Activated CD8-positive, alpha-beta memory T cell treated with anti-CD3 and anti-CD28 coated beads for 48 hours (primary cell): ENCODE results near the gene MCAT.
"Not testable (repeated sequence)": the region's sequence is repeated elsewhere in the genome, so short reads cannot be mapped to it uniquely, and the experiment has no call there.

Source experiments
- DNase-seq, 3 experiments: peaks; one replicate each; pipeline ENCODE4 v3.0.0-alpha.2; 2020; ENCODE audit warnings: low read depth in 2 of 3, low spot score in 2 of 3

Gene MCAT

DNA sequence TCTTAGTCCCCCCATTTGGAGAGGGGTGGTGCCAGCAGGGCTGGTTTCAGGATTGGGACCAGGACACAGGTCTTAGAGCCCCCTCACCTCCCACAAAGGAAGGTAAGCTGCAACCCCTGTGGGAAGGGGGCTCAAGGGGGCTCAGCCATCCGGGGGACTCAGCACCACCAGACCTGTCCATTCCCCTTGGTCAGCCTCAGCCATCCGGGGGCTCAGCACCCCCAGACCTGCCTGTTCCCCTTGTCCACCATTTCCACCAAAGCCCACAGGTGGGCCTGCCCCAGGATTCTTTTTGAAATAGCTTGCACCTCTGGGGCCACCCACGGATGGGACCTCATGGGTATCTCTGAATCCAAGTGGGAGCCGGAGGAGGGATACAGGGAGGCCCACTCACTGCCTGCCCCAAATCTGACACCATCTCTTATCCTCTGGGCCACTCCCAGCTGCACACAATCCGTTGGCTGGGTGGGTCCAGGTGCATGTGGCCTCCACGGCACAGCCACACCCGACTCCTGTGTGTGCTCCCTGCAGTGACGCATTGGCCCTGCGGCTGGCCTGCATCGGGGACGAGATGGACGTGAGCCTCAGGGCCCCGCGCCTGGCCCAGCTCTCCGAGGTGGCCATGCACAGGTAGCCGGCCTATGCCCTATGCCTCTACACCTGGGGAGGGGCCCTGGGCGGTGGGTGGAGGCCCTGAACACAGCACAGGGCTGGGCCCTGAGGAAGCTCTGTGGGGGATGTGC is 15.9 kb downstream of the MCAT start:
- DNase-seq: no peak

DNA sequence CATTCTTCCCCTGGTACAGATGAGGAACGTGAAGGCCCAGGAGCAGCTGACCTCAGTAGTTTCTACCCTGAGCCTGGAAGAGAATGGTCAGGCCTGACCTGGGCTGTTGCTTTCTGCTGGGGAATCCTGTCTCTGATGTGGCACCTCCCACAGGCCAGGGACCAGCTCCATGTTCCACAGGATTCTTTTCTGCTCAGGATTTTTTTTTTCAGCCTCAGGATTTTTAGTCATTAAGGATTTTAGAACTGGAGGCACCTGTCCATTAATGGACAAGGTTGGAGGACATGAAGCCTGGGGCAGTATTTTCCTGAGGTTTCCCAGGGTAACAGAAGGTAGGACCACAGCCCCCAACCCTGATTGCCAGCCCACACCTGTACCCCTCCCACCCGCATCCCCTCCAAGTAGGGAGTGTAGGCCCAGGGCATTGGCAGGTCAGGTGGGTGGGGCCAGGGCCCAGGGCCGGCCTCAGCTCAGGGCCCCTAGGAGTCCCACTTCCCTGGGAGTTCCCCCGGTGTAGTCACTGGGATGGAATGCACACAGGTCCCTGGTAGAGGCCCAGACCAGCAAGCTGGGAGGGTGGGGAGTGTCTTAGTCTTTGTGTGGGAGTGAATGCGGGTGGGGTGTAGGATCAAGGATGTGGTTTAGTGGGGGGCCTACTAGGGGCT is 16.6 kb downstream of the MCAT start:
- DNase-seq: no peak

DNA sequence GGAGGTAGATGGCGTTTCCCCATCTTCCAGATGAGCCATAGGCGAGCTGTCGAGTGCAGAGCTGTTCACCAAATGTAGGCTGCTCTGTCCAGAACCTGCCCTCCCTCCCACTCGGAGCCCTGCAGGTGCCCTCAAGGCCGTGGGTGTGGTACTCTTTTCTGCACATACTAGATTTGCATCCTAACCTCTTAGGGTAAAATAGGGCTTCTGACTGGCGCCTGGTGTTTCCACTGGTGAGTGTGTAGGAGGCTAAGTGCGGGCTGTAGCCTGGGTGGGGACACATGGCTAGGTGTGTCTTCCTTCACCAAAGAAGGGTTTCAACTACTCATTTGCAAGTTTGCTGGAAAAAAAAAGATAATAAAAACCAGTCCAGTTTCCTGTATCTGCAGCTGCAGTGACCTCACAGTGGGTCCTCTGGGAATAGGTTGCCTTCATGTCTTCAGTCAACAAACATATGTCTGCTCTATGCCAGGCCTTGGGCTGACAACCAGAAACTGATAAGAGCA is 24.2 kb downstream of the MCAT start:
- DNase-seq: no peak

DNA sequence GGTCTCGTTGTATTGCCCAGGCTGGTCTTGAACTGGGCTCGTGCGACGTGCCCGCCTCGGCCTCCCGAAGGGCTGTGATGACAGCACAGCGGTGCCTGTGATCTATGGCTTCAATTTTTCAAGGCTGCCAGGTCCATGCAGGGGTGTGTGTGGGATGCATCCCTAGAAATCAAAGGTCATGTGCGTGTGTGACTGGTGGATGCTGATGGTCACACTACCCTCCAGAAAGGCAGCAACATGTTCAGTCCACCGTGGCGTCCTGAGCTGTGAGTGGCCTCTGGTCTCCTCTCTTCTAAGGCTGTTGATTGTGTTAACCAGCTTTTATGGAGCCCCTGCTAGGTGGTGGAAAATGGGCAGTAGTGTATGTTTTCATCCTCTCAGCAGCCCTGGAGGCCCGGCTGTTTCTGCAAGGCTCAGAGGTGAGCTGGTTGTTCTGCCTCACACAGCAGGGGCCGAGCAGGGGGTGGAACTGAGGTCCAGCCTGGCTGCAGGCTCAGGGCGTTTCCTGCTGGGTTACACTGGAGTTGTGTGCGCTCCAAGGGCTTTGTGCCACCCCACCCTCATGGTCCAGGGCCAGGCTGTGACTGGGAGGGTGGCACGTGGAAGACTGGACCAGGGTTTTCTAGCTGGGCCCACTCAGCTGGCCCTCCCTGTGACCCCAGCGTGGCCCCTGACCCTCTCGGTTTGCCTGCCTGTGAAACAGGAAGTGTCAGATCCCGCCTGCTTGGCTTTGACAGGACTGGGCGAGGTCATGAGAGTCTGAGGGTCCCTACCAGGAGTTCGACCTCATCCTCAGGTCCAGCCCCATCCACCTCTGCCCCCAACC is 25.0 kb downstream of the MCAT start:
- no peak for DNase-seq

DNA sequence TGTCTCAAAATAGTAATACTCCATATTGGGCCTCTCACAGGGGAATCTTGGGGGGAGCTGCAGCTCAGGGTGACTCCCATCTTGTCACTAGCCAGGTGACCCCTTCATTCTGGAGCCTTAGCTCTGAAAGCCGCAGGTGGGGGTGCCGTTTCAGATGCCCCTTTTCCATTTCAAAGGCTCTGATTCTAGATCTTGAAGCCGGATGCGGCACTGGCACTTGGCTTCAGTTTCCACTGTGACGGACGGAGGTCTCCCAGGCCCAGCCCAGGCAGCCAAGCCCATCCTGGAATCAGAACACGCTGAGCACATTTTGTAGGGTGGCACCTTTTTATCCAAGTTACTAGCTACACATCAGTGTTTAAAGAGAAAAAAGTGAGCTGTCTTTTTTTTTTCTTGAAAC is 26.3 kb downstream of the MCAT start:
- DNase-seq: no peak

DNA sequence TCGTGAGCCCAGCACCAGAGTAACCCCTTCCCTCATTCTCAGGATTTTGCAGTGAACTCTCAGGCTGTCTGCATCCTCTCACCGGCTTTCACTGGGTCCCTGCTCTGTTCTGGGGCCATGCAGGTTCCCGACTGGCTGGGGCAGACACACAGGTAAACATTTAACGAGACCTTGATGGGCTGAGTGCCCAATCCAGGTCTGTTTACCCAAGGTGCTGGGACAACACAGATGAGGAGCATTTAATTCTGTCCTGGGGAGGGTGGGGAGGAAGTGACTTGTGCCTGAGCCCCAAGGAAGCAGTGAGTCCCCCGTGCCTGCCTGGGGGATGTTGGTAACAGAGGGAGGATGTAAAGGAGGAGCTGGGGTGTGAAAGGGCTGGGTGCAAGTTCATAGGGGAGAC is 28.2 kb downstream of the MCAT start:
- DNase-seq: no peak

DNA sequence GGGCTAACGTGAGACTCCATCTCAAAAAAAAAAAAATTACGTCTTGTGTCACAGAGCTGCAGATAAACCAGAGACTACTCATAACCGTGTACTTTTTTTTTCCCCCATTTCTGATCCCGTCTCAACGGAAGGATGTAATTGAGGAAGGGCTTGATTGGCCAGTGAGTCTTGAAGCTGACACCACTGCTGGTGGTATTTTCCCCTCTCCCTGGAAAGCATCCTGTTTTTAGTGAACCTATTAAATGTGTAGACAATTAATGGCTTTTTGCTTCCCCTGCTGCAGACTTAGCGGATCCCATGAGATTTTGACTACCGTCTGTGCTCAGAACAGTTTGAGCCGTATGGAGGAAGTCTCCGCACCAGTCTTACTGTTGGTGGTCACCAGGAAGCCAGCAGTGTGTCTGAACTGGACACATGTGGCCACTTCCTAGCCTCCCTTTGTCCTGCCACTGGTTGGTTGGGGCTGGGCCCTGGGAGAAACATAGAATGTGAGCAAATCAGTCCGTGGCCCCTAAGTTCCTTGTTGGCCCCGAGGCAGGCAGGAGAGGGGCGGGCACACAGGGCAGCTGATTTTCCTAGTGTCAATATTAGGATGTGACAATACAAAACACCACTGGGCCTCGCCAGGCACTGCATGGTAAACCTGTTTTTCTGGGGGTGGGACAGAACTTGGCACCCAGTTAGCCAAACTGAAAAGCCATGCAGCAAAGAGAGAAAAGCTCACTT is 29.5 kb downstream of the MCAT start:
- DNase-seq: no peak

DNA sequence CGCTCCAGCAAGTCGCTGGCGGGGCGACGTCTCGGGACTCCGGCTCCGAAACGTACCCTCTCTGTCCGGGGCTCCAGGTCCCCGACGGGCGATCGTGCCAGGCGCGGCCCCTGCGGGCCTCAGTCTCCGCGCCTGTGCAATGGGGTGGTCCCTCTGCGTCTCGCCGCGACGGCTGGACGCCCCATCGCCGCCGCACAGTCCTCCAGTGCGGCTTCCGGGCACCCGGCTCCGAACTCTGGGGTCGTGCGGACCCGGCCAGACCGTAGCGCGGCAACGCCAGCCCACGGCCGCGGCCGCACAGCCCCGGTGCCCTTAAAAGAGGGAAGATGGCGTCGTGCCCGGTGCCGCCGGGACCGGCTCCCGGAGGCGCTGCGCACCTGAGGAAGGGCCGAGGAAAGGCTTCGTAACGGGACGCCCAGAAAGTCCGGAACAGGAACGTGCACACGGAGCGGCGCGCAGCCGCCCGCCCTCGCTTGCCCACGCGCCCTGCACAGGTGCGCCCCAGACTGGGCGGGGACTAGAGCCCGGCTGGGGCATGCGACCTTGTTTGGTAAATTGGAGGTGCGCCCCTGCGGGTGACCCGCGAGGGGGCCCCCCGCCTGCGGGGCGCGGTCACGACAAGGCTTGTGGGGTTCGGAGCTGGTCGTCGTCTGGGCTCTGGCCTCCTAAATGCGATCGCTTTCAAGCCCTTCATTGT is 32.1 kb downstream of the MCAT start:
- DNase-seq: peak in 1 of 3 experiments; percentile 14

DNA sequence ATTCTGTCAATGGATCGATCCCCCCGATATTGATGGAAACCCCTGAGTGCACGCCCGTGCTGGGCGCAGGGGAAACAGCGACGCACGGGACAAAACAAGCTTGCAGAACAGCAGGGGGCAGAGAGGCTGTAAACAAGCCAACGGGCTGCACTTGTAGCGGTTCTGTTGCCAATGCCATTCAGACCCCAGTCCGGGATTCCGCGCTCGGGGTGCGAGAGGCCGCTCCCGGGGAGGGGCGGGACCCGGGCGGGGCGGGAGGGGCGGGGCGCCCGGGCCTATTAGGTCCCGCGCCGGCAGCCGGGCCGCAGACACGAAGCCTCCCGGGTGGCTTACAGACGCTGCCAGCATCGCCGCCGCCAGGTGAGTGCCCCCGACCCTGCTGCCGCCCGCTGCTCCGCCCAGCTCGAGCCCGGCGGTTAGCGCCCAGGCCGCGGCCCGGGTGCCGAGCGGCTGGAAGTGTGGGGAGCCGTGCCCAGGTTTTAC is 32.7 kb downstream of the MCAT start, which contains the start of gene BIK:
Gene BIK, plus strand, starts transcription at position 307 of the 483 bp plus-strand sequence. CDS start 13,273 bp downstream, outside the sequence.
- DNase-seq: no peak

DNA sequence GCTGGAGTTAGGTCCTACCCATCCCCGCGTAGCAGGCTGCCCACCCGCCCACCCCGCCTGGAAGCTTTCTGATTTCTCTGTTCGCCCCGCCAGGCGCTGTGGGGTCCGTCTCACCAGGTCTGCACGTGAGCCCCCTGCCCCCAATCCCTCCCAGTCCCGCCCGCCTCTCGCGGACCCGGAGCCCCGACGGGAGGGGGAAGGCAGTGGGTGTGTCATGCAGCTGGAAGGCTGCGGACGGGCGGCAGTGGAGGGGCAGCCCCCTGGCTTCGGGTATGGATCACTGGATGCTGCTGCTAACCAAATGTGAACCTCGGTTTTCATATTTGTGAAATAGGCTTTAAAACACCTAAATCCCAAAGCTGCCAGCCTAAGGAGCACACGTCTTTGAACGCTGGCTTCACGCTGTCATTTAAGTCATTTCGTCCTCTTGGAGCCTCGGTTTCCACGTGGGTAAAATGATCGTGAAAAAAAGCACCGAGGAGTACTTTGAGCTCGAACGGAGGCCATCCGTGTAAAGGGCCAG is 33.2 kb downstream of the MCAT start:
- DNase-seq: no peak

DNA sequence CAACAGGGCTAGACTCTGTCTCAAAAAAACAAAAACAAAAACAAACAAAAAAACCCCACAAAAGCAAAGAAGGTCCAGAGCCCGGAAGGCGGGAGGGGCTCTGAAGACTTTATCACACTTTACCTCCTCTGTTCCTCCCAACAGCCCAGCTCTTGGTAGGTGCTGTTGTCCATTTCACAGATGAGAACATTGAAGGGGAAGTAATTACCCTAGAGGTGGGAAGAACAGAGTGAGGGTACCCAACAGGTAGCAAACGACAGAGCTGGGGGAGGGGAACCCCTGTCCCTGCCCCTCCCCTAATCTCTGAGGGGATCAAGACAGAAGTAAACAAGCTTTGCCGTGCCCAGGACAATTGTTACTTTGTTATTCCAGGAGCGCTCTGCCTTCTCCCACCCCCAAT is 33.7 kb downstream of the MCAT start:
- no peak for DNase-seq

DNA sequence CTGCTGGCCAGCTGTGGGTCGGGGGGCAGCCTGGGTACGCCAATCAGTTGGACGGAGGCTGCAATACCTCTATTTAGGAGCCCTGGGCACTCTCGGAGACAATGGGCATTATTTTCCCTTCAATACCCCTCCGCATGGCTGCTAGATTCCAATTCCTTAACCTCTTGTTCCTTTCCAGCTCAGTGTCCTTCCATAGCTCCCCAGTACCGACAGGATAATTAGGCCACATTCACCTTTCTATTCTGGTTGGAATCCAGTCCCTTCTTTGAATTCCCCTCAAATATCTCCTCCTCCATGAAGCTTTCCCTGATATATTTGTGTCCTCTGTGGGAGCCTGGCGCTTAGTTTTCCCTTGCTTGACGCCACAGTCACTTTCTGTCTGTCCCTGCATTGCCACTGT is 36.9 kb downstream of the MCAT start:
- no peak for DNase-seq

DNA sequence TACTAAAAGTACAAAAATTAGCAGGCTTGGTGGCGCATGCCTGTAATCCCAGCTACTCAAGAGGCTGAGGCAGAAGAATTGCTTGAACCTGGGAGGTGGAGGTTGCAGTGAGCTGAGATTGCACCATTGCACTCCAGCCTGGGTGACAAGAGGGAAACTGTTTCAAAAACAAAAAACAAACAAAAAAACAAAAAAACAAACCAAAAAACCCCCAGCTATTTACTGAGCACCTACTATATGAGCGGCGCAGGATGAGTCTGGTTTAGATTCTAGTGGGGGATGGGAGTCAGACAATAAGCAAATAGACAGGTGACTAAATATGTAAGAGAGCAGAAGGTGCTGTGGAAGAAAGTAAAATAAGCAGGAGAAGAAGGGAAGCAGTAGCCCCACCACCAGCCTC is 38.2 kb downstream of the MCAT start:
- not testable (repeated sequence) for DNase-seq

DNA sequence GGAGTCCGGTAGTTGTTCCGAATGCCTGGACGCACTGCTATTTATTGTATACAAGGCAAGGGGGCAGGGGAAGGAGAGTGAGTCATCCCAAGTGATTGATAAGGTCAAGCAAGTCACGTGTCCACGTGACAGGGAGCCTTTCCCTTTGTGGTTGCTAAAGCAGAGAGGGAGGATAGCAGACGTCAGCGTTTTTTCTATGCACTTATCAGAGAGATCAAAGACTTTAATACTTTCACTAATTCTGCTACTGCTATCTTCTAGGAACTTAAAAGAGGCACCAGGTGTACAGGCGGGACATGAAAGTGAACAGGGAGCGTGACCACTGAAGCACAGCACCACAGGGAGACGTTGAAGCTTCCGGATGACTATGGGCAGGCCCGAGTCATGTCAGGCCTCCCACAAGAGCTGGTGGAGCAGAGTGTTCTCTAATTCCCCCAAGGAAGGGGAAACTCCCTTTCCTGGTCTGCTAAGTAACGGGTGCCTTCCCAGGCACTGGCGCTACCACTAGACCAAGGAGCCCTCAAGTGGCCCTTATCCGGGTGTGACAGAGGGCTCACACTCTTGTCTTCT is 39.1 kb downstream of the MCAT start:
- not testable (repeated sequence) for DNase-seq

DNA sequence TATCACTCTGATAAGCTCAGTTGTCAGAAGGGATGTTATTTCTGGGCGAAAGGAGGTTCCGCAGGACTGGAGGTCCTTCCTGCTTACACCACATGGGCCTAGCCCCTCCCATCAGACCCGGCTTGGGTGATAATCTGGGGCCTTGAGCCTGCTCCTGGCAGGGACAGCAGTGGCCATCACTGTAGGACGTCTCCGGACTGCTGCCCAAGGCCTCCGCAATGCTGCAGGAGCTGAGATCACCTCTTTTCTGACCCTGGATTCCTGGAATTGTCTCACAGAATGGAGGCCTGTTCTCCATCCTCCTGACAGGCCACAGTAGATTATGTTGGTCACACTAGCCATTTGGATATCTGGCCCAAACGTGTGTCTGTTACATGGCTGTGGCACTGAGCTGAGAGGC is 41.9 kb downstream of the MCAT start:
- DNase-seq: no peak

DNA sequence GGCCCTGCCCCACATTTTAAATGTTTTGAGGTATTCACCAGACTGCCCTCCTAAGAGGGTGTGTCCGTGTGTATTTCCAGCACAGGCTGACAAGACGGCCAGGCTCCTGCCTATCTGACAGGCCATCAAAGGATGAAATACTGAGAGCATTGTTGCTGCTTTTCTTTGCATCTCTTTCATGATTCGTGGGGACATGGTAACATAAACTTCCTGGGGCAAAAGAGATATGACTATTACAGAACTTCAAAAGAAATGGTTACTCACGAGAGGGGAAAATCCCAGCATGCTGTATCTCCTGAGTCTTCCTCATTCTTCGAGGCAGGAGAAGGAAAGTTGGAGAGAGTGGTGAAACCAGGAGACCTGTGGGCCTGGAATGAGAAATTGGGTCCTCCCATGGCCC is 43.0 kb downstream of the MCAT start:
- DNase-seq: no peak

DNA sequence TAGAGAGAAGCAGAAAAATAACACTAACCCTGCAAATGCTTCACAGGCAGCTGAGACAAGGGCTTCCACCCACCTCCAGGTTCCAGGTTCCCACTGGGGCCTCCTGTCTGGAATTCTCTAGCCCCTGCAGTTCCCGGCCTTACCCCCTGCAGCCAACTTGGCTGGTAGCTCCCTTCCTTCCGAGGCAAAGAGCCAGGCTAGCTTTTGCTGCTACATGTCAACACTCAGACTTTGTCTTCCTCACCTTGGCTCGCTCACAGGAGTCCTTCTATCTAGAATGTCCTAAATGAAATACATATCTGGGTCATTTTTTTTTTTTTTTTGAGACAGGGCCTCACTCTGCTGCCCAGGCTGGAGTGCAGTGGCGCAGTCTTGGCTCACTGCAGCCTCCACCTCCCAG is 44.1 kb downstream of the MCAT start:
- DNase-seq: no peak

DNA sequence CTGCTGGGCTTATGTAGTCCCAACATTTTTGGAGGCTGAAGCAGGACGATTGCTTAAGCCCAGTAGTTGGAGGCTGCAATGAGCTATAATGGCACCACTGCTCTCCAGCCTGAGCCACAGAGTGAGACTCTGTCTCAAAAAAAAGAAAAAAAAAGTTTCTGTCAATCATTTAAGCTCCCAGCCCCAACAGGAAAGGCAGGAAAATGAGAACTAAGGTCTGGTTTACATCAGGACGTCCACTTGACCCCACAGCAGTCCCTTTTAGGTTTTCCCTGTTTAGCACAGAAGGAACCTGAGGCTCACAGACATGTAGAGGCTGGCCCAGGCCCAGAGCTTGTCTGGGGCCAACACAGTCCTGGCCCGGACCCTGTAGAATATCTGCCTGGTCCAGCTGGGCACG is 44.8 kb downstream of the MCAT start:
- no peak for DNase-seq

DNA sequence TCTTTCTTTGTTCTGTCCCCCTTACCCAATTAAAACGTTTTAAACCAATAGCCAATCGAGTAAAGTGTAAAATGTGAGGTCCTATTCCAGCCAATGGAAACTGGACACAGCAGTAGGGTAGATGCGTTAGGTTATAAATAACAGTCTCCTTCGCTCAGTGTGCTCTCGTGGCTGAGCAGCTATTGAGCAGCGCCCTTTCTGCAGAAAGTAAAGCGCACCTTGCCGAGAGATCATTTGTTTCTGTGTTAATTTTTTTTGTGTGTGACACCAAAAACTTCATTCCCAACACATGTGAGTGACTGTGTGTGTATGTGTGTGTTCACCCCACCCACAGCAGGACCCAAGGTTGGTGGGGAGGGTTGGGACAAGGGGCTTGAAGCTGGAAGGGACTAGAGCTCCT is 46.8 kb downstream of the MCAT start:
- DNase-seq: no peak

DNA sequence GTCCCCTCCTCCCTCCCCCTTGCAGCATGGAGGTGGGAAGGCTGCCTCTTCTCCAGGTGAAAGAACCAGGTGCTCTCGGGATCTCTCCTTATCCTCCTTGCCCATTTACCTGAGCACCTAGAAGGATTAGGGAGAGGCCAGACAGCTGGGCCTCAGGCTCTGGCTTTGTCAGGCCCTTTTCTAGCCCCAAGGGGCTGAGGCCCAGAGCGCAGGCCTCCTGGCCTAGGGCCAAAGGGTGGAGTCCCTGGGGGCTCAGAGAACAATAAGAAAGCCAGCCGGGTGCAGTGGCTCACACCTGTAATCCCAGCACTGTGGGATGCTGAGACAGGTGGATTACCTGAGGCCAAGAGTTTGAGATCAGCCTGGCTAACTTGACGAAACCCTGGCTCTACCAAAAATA is 48.6 kb downstream of the MCAT start:
- no peak for DNase-seq
